CD4-positive, alpha-beta memory T cell (primary cell): ENCODE measurements around the gene EXOC6B. TPM values are rescaled to one million over a fixed set of nuclear protein-coding genes. Genes with fewer than 3 reads are reported as not detected.
A peak's percentile ranks its signal among the peaks of the same experiment; 100 is the strongest.

ENCODE experiments used
- CTCF ChIA-PET: fragments of 350-600 bp; sonication (Branson Sonifier 250); formaldehyde crosslinking; loops from one replicate; lab custom pipeline; 2021; ENCODE audit warnings: inconsistent platforms; ENCODE audit not compliant: partially characterized antibody; lab: Charles Lee
- POLR2A ChIA-PET: fragments of 350-600 bp; sonication (Branson Sonifier 250); formaldehyde crosslinking; loops from one replicate; lab custom pipeline; 2021; ENCODE audit not compliant: partially characterized antibody; lab: Charles Lee
- DNase-seq, 5 donors: peaks; one replicate each; pipeline versions ENCODE4 v3.0.0 to v3.0.0-alpha.2; 2020 to 2022; ENCODE audit warnings: mixed read lengths in 1 of 5
- H3K27ac ChIP-seq: one replicate; pipeline ENCODE4 v1.7.0; 2013; ENCODE audit warnings: low read depth, low read length
- H3K27me3 ChIP-seq: 2 replicates; pipeline ENCODE4 v1.7.0; 2013; ENCODE audit warnings: mild to moderate bottlenecking, low read length, moderate library complexity; ENCODE audit not compliant: insufficient read depth
- H3K36me3 ChIP-seq: 2 replicates; pipeline ENCODE4 v1.7.0; 2013; ENCODE audit warnings: mild to moderate bottlenecking, low read length, moderate library complexity; ENCODE audit not compliant: insufficient read depth
- H3K4me1 ChIP-seq: 2 replicates; pipeline ENCODE4 v1.7.0; 2013; ENCODE audit warnings: mild to moderate bottlenecking, low read length, moderate library complexity; ENCODE audit not compliant: insufficient read depth
- H3K4me3 ChIP-seq, 2 donors: one replicate each; pipeline ENCODE4 v1.7.0; 2013; ENCODE audit warnings: low read length in 2 of 2, mild to moderate bottlenecking in 1 of 2
- H3K9me3 ChIP-seq, 2 donors: one replicate each; pipeline ENCODE4 v1.7.0; 2013; ENCODE audit warnings: low read length in 2 of 2, control low read depth in 1 of 2; ENCODE audit not compliant: control insufficient read depth in 1 of 2
- H3K27ac Mint-ChIP-seq, 7 donors: one replicate each; pipeline ENCODE4 v1.8.0; 2020 to 2021; ENCODE audit warnings: mixed read lengths in 7 of 7, mild to moderate bottlenecking in 6 of 7, inconsistent platforms in 3 of 7, moderate library complexity in 3 of 7
- H3K27me3 Mint-ChIP-seq, 2 donors: one replicate each; pipeline ENCODE4 v1.8.0; 2020 to 2021; ENCODE audit warnings: mixed read lengths in 2 of 2
- H3K36me3 Mint-ChIP-seq, 2 donors: one replicate each; pipeline ENCODE4 v1.8.0; 2020 to 2021; ENCODE audit warnings: mixed read lengths in 2 of 2, inconsistent platforms in 1 of 2, mild to moderate bottlenecking in 1 of 2
- H3K4me1 Mint-ChIP-seq, 4 donors: one replicate each; pipeline ENCODE4 v1.8.0; 2020 to 2021; ENCODE audit warnings: mixed read lengths in 4 of 4, mild to moderate bottlenecking in 1 of 4
- H3K4me3 Mint-ChIP-seq, 8 donors: one replicate each; pipeline ENCODE4 v1.8.0; 2020 to 2021; ENCODE audit warnings: mixed read lengths in 8 of 8, mild to moderate bottlenecking in 7 of 8, moderate library complexity in 6 of 8, inconsistent platforms in 3 of 8
- H3K9me3 Mint-ChIP-seq, 8 donors: one replicate each; pipeline ENCODE4 v1.8.0; 2020 to 2021; ENCODE audit warnings: mixed read lengths in 8 of 8, mild to moderate bottlenecking in 5 of 8, inconsistent platforms in 3 of 8, moderate library complexity in 1 of 8
- intact Hi-C: fragments of 100-400 bp; cut with micrococcal nuclease; formaldehyde crosslinking; loops from one replicate; pipeline ENCODE4 v1.15.1; 2023
- polyA plus RNA-seq, 2 donors: library from polyadenylated mRNA; unstranded; fragments of 300-500 nt; fragmentation: Illumina TruSeq; gene quantifications; one replicate each; pipeline ENCODE4 v1.2.3, GENCODE V29; 2021
- total RNA-seq, 2 experiments: library from RNA; stranded (reverse); gene quantifications; one replicate each; pipeline ENCODE4 v1.2.3, GENCODE V29; 2021

EXOC6B gene
- total and polyA plus RNA-seq, 4 experiments from 2014 or later: 1.3 to 19.8 (median 10.7) TPM

- Mint-ChIP-seq H3K27me3 (peaks cover 20 to 23% of the 10 kb centered on the region in 2 donors), H3K4me1 (no peaks in the 10 kb centered on the region), H3K36me3 (no peaks in the 10 kb centered on the region), H3K4me3 (peak overlapping the region in 1 of 8 donors; percentile 34), H3K27ac (no peak overlapping the region), H3K9me3 (peaks cover 0 to 2% (median 0%) of the 10 kb centered on the region in 8 donors)
- Histone ChIP-seq H3K4me1 (no peaks in the 10 kb centered on the region), H3K27me3 (peaks cover under 1% of the 10 kb centered on the region), H3K9me3 (no peaks in the 10 kb centered on the region), H3K36me3 (no peaks in the 10 kb centered on the region), H3K27ac (no peak overlapping the region), H3K4me3 (no peak overlapping the region)
- intact Hi-C loops: no loop called here
- no peak for DNase-seq
- CTCF ChIA-PET: no interaction called here
- POLR2A ChIA-PET: no interaction called here
Observed at GRCh38 chr2:72155737-72156136, 670.1 kb downstream of the EXOC6B start.

DNA sequence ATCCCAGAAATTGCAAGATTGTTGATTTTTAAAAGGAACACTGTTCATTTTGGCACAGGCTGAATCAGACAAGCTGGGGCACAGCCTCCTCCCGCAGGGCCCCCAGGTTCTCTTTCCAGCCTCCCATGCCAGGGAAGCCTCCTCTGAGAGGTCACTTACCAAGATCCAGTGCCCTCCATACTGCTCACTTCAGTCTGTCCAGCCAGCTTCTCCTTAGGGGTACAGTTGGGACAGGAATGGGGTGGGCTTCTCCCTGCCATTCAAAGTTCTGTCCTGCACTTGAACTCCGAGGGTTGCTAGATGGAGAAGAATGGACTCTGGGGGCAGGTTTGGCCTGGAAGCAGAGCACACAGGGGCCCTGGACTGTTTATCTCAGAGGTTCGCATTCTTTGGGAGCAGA is 670.7 kb downstream of the EXOC6B start:
- POLR2A ChIA-PET: no interaction called here
- DNase-seq: no peak
- peaks cover 4% of the 10 kb centered on the region for H3K4me1 ChIP-seq
- H3K4me1 Mint-ChIP-seq: peaks cover 2 to 6% (median 3%) of the 10 kb centered on the region in 4 donors
- H3K9me3 ChIP-seq: no peaks in the 10 kb centered on the region
- H3K9me3 Mint-ChIP-seq: peaks cover 0 to 2% (median 0%) of the 10 kb centered on the region in 8 donors
- CTCF ChIA-PET: no interaction called here
- no peaks in the 10 kb centered on the region for H3K36me3 Mint-ChIP-seq
- H3K27me3 Mint-ChIP-seq: peaks cover 26 to 28% of the 10 kb centered on the region in 2 donors
- H3K4me3 Mint-ChIP-seq: no peak overlapping the region
- no peak overlapping the region for H3K4me3 ChIP-seq
- no peak overlapping the region for H3K27ac ChIP-seq
- H3K27me3 ChIP-seq: peaks cover 6% of the 10 kb centered on the region
- intact Hi-C loops: no loop called here
- no peak overlapping the region for H3K27ac Mint-ChIP-seq
- no peaks in the 10 kb centered on the region for H3K36me3 ChIP-seq

DNA sequence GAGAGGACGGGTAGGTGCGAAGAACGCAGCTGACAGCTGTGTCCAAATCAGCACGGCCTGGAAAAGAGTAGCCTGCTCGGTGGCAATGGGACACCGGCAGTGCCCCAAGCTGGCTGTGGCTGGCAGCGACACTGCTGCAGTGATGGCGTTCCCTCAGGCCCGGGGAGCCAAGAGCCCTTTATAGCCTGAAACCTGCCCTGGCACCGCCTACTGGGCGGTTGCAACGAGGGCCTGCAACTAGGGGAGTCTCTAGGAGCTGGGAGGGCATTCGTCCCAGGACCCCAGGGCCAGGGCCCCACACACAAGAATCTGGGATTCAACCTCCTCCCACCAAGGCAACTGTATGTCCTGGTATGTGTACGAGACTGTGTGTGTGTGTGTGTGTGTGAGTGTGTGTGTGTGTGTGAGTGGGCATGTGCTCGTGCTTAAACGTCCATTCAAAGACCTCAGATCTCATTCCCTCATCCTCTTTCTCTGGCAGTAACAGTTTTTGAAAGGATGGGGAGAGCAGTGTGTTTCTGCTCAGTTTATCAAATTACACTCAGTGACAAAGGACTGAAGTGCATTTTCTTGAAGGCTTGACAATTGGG is 671.4 kb downstream of the EXOC6B start:
- H3K4me1 Mint-ChIP-seq: peaks cover 6 to 12% (median 10%) of the 10 kb centered on the region in 4 donors
- POLR2A ChIA-PET: no interaction called here

GRCh38 chr2:72153924-72154323 is 671.9 kb downstream of the EXOC6B start:
- Histone ChIP-seq H3K4me1 (peaks cover 15% of the 10 kb centered on the region), H3K27me3 (peaks cover 16% of the 10 kb centered on the region), H3K27ac (no peak overlapping the region), H3K9me3 (no peaks in the 10 kb centered on the region), H3K36me3 (no peaks in the 10 kb centered on the region), H3K4me3 (no peak overlapping the region)
- Mint-ChIP-seq H3K27ac (no peak overlapping the region), H3K36me3 (no peaks in the 10 kb centered on the region), H3K27me3 (peaks cover 38 to 40% of the 10 kb centered on the region in 2 donors), H3K4me3 (no peak overlapping the region), H3K9me3 (peaks cover 0 to 2% (median 0%) of the 10 kb centered on the region in 8 donors), H3K4me1 (peaks cover 11 to 18% (median 15%) of the 10 kb centered on the region in 4 donors)
- intact Hi-C loops: loop anchor here (5.0 kb wide), 1 partner anchor 593 kb away; no protein-coding TSS in a partner anchor
- CTCF ChIA-PET: interaction anchor here (1.6 to 2.6 kb wide), 2 partner anchors 16 to 230 kb away, joined by 5 to 8 read pairs; no protein-coding TSS in a partner anchor
- DNase-seq: no peak
- POLR2A ChIA-PET: no interaction called here

More for the DNA sequence above, 671.4 kb downstream of the EXOC6B start:
- no peaks in the 10 kb centered on the region for H3K9me3 ChIP-seq
- H3K4me1 ChIP-seq: peaks cover 11% of the 10 kb centered on the region
- Mint-ChIP-seq H3K36me3 (no peaks in the 10 kb centered on the region), H3K27ac (no peak overlapping the region), H3K9me3 (peaks cover 0 to 2% (median 0%) of the 10 kb centered on the region in 8 donors), H3K4me3 (no peak overlapping the region), H3K27me3 (peaks cover 33 to 35% of the 10 kb centered on the region in 2 donors)
- H3K27ac ChIP-seq: no peak overlapping the region
- intact Hi-C loops: loop anchor here (5.0 kb wide), 1 partner anchor 593 kb away; no protein-coding TSS in a partner anchor
- CTCF ChIA-PET: interaction anchor here (1.6 kb wide), 1 partner anchor 16 kb away, joined by 5 read pairs; no protein-coding TSS in a partner anchor
- no peaks in the 10 kb centered on the region for H3K36me3 ChIP-seq
- DNase-seq: no peak
- peaks cover 13% of the 10 kb centered on the region for H3K27me3 ChIP-seq
- H3K4me3 ChIP-seq: no peak overlapping the region

- Mint-ChIP-seq H3K36me3 (no peaks in the 10 kb centered on the region), H3K9me3 (peaks cover 0 to 2% (median 0%) of the 10 kb centered on the region in 8 donors), H3K4me1 (peaks cover 13 to 23% (median 19%) of the 10 kb centered on the region in 4 donors), H3K27ac (no peak overlapping the region), H3K27me3 (peaks cover 41 to 42% of the 10 kb centered on the region in 2 donors), H3K4me3 (peak overlapping the region in 1 of 8 donors; percentile 39)
- CTCF ChIA-PET: interaction anchor here (1.6 to 2.6 kb wide), 2 partner anchors 15 to 229 kb away, joined by 5 to 8 read pairs; no protein-coding TSS in a partner anchor
- Histone ChIP-seq H3K27me3 (peaks cover 16% of the 10 kb centered on the region), H3K36me3 (no peaks in the 10 kb centered on the region), H3K4me3 (no peak overlapping the region), H3K9me3 (no peaks in the 10 kb centered on the region), H3K27ac (no peak overlapping the region), H3K4me1 (peaks cover 16% of the 10 kb centered on the region)
- intact Hi-C loops: loop anchor here (5.0 kb wide), 1 partner anchor 594 kb away; no protein-coding TSS in a partner anchor
- POLR2A ChIA-PET: no interaction called here
- no peak for DNase-seq
Observed at GRCh38 chr2:72153026-72153791, 672.6 kb downstream of the EXOC6B start.

DNA sequence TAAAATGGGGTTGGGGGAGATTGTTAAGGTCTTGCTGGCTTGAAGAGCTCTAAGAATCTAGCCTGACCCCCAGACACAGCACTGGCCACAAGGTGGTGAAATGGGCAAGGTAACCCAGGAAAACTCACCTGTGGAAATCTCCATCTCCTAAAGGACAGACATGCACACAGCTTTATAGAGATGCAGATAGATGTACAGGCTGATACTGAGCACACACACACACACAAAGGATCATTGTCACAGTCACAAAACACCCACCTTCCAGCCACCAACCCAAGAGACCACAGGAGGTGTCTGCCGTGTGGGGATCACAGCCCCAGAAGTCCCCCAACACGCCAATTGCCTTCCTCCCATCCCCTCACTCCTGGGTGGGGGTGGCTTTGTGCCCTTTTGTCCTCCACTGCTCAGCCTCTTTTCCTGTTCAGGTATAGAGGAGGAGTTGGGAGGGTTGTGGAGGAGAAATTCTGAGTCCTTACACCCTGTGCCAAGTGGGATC is 674.9 kb downstream of the EXOC6B start:
- ChIA-PET CTCF (interaction anchor here (1.0 to 3.1 kb wide), 8 partner anchors 10 to 605 kb away, joined by 3 to 19 read pairs (median 4); no protein-coding TSS in a partner anchor), POLR2A (no interaction called here)
- Histone ChIP-seq H3K4me1 (peaks cover 30% of the 10 kb centered on the region), H3K27me3 (peaks cover 29% of the 10 kb centered on the region), H3K36me3 (no peaks in the 10 kb centered on the region), H3K9me3 (no peaks in the 10 kb centered on the region), H3K27ac (no peak overlapping the region), H3K4me3 (no peak overlapping the region)
- H3K27me3 Mint-ChIP-seq: peaks cover 44 to 47% of the 10 kb centered on the region in 2 donors
- intact Hi-C loops: loop anchor here (1.0 to 5.0 kb wide), 2 partner anchors 596 to 603 kb away; no protein-coding TSS in a partner anchor
- peaks cover 22 to 41% (median 33%) of the 10 kb centered on the region in 4 donors for H3K4me1 Mint-ChIP-seq
- peaks cover 0 to 7% (median 3%) of the 10 kb centered on the region in 8 donors for H3K9me3 Mint-ChIP-seq
- H3K4me3 Mint-ChIP-seq: peak overlapping the region in 1 of 8 donors; percentile 90
- H3K36me3 Mint-ChIP-seq: no peaks in the 10 kb centered on the region
- no peak overlapping the region for H3K27ac Mint-ChIP-seq
- no peak for DNase-seq
